ENCODE results near the gene MYOM3. TPM values are rescaled to one million over a fixed set of nuclear protein-coding genes. Genes with fewer than 3 reads are reported as not detected.

Gene MYOM3
- total RNA-seq, 3 donors from 2014 or later (not counting 1 experiment from before 2014, with no cell fraction given): 0.08 TPM; not detected in 2

DNA sequence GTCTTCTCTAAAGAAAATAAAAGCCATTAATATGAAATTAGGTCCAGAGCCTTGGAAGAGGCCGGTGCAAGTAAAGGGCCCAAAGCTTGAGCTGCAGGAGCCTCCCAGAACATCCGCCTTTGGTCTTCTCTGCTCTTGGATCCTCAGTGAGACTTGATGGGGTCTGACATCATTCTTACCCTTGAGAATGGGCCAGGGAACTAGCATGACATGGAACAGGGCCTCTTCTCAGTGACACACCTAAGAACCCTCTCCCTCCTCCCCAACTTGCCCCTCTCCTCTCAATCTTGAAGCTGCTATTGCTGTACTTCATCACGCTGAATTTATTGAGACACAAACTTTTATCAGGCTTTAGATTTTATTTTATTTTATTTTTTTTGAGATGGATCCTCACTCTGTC lies 91.5 kb downstream of the MYOM3 start:
- Mint-ChIP-seq H3K4me1 (no peaks in the 10 kb centered on the region), H3K27me3 (ENCODE audit: low read depth in 2 of 2) (peaks cover 6 to 7% of the 10 kb centered on the region in 2 donors), H3K36me3 (no peaks in the 10 kb centered on the region), H3K27ac (no peak overlapping the region), H3K9me3 (no peaks in the 10 kb centered on the region), H3K4me3 (no peak overlapping the region)
- no peak overlapping the region for H3K27ac ChIP-seq (ENCODE audit: low read length)
- intact Hi-C loops (cut with micrococcal nuclease): no loop called here
- no peak overlapping the region for H3K4me3 ChIP-seq (ENCODE audit: low read length)
- TF ChIP-seq, protein P1, sequence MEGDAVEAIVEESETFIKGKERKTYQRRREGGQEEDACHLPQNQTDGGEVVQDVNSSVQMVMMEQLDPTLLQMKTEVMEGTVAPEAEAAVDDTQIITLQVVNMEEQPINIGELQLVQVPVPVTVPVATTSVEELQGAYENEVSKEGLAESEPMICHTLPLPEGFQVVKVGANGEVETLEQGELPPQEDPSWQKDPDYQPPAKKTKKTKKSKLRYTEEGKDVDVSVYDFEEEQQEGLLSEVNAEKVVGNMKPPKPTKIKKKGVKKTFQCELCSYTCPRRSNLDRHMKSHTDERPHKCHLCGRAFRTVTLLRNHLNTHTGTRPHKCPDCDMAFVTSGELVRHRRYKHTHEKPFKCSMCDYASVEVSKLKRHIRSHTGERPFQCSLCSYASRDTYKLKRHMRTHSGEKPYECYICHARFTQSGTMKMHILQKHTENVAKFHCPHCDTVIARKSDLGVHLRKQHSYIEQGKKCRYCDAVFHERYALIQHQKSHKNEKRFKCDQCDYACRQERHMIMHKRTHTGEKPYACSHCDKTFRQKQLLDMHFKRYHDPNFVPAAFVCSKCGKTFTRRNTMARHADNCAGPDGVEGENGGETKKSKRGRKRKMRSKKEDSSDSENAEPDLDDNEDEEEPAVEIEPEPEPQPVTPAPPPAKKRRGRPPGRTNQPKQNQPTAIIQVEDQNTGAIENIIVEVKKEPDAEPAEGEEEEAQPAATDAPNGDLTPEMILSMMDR (IDR thresholded peaks at IDR 0.05): no peak
- no peaks in the 10 kb centered on the region for H3K27me3 ChIP-seq (ENCODE audit: control insufficient read depth, insufficient read depth, low read length)
- no peak for ATAC-seq
- H3K36me3 ChIP-seq (ENCODE audit: control insufficient read depth, insufficient read depth, low read length): no peaks in the 10 kb centered on the region
- WGBS (ENCODE audit: insufficient coverage): 96% methylated on average over 3 of the region's 3 CpGs
- H3K9me3 ChIP-seq (ENCODE audit: control insufficient read depth, insufficient read depth, low read length): no peaks in the 10 kb centered on the region
- no peak for DNase-seq
- H3K4me1 ChIP-seq (ENCODE audit: control insufficient read depth, insufficient read depth, low read length): no peaks in the 10 kb centered on the region

DNA sequence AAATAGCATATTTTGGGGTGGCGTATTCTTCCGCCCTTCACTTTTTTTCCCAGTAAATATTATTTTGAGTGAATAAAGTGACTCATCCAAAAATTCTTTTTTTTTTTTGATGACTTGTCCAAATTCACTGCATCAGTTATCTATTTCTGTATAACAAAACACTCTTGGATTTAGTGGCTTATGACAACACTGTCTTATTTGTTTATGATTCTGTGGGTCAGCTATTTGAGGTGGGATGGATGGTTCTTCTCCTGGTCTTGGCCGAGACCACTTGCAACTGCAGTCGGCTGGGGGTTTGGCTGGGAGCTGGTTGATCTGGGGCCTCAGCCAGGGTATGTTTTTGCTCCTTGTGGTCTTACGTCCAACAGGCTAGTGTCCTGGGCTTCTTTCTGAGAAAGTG lies 91.9 kb downstream of the MYOM3 start:
- no peaks in the 10 kb centered on the region for H3K4me1 ChIP-seq (ENCODE audit: control insufficient read depth, insufficient read depth, low read length)
- intact Hi-C loops (cut with micrococcal nuclease): no loop called here
- H3K9me3 Mint-ChIP-seq: no peaks in the 10 kb centered on the region
- H3K27me3 ChIP-seq (ENCODE audit: control insufficient read depth, insufficient read depth, low read length): no peaks in the 10 kb centered on the region
- no peaks in the 10 kb centered on the region for H3K9me3 ChIP-seq (ENCODE audit: control insufficient read depth, insufficient read depth, low read length)
- no peak overlapping the region for H3K4me3 Mint-ChIP-seq
- peaks cover 6 to 7% of the 10 kb centered on the region in 2 donors for H3K27me3 Mint-ChIP-seq (ENCODE audit: low read depth in 2 of 2)
- TF ChIP-seq, protein P1 (IDR thresholded peaks at IDR 0.05): no peak
- DNase-seq (no peak), ATAC-seq (no peak)
- H3K27ac ChIP-seq (ENCODE audit: low read length): no peak overlapping the region
- no peaks in the 10 kb centered on the region for H3K36me3 ChIP-seq (ENCODE audit: control insufficient read depth, insufficient read depth, low read length)
- no peaks in the 10 kb centered on the region for H3K36me3 Mint-ChIP-seq
- no peak overlapping the region for H3K4me3 ChIP-seq (ENCODE audit: low read length)
- 91% methylated on average over 3 of the region's 5 CpGs for WGBS (ENCODE audit: insufficient coverage)
- no peak overlapping the region for H3K27ac Mint-ChIP-seq
- H3K4me1 Mint-ChIP-seq: no peaks in the 10 kb centered on the region

DNA sequence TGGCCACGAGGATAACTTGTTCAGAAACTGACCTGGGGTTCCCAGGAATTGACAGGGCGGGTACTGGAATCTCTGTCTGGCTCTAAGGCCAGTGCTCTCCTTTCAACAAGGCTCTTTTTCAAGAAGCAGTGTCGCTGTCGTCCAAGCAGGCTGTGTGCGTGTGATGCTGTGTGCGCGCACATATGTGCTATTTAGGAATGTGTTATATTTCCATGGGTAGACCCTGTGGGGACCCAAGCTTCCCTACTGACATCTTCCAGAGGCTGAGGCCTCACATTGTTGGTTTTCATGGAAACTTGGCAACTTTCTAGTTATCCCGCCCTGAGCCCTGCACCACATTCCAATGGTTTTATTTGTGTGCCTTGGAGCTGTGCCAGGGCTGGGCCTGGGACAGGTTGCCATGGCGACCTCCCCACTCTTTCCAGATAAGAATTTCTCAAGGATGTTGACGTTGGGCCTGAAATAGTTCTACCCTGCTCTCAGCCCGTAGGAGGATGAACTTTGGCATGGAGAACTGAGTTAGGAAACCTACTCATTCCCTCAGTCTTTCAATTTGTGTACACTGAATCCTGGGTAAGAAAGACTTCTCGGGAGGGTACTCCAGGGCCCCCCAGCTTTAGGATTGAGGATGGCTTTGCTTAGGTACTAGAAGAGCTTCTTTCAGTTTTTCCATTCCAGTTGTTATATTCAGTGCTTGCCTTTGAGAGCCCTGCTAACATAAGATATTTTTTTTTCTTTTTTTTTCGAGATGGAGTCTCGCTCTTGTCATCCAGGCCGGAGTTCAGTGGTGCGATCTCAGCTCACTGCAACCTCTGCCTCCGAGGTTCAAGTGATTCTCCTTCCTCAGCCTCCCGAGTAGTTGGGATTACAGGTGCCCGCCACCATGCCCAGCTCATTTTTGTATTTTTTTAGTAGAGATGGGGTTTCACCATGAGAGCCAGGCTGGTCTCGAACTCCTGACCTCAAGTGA lies 93.0 kb downstream of the MYOM3 start:
- no peaks in the 10 kb centered on the region for H3K9me3 Mint-ChIP-seq
- Histone ChIP-seq H3K27me3 (ENCODE audit: control insufficient read depth, insufficient read depth, low read length) (no peaks in the 10 kb centered on the region), H3K36me3 (ENCODE audit: control insufficient read depth, insufficient read depth, low read length) (no peaks in the 10 kb centered on the region), H3K4me3 (ENCODE audit: low read length) (no peak overlapping the region), H3K27ac (ENCODE audit: low read length) (no peak overlapping the region), H3K9me3 (ENCODE audit: control insufficient read depth, insufficient read depth, low read length) (no peaks in the 10 kb centered on the region), H3K4me1 (ENCODE audit: control insufficient read depth, insufficient read depth, low read length) (no peaks in the 10 kb centered on the region)
- peaks cover 7 to 9% of the 10 kb centered on the region in 2 donors for H3K27me3 Mint-ChIP-seq (ENCODE audit: low read depth in 2 of 2)
- H3K36me3 Mint-ChIP-seq: no peaks in the 10 kb centered on the region
- WGBS (ENCODE audit: insufficient coverage): 90% methylated on average over 18 of the region's 20 CpGs
- no peak overlapping the region for H3K27ac Mint-ChIP-seq
- no peaks in the 10 kb centered on the region for H3K4me1 Mint-ChIP-seq
- no peak overlapping the region for H3K4me3 Mint-ChIP-seq
- TF ChIP-seq, protein P1 (IDR thresholded peaks at IDR 0.05): no peak
- no peak for ATAC-seq
- no peak for DNase-seq
- intact Hi-C loops (cut with micrococcal nuclease): no loop called here
